ENCODE data around the gene ANO9.
"Not testable (repeated sequence)": the region's sequence is repeated elsewhere in the genome, so short reads cannot be mapped to it uniquely, and the experiment has no call there.

Gene ANO9

GRCh38 chr11:471468-472145 is 29.8 kb upstream of the ANO9 start:
- no peak for DNase-seq (ENCODE audit: low spot score)

- peak; percentile 92 for DNase-seq (ENCODE audit: low spot score)
Observed at GRCh38 chr11:469684-470560, 28.1 kb upstream of the ANO9 start.

- not testable (repeated sequence) for DNase-seq (ENCODE audit: low spot score)
Observed at GRCh38 chr11:469026-469683, 27.3 kb upstream of the ANO9 start.

GRCh38 chr11:468493-468892 is 26.7 kb upstream of the ANO9 start:
- DNase-seq (ENCODE audit: low spot score) = no peak

GRCh38 chr11:468036-468435 is 26.2 kb upstream of the ANO9 start:
- no peak for DNase-seq (ENCODE audit: low spot score)

- no peak for DNase-seq (ENCODE audit: low spot score)
Observed at GRCh38 chr11:465896-466530, 24.2 kb upstream of the ANO9 start.

- DNase-seq (ENCODE audit: low spot score) = no peak
Observed at GRCh38 chr11:464316-464715, 22.5 kb upstream of the ANO9 start.

- DNase-seq (ENCODE audit: low spot score) = no peak
Observed at GRCh38 chr11:462107-462890, 20.5 kb upstream of the ANO9 start.

GRCh38 chr11:461626-462025 is 19.8 kb upstream of the ANO9 start:
- no peak for DNase-seq (ENCODE audit: low spot score)

GRCh38 chr11:460331-461199 is 18.8 kb upstream of the ANO9 start:
- DNase-seq (ENCODE audit: low spot score) = no peak

- DNase-seq (ENCODE audit: low spot score) = no peak
Observed at GRCh38 chr11:459511-460220, 17.9 kb upstream of the ANO9 start.

GRCh38 chr11:457111-457760 is 15.4 kb upstream of the ANO9 start:
- DNase-seq (ENCODE audit: low spot score) = no peak

GRCh38 chr11:456533-456932 is 14.7 kb upstream of the ANO9 start:
- no peak for DNase-seq (ENCODE audit: low spot score)

GRCh38 chr11:455566-456147 is 13.8 kb upstream of the ANO9 start:
- DNase-seq (ENCODE audit: low spot score) = no peak

- no peak for DNase-seq (ENCODE audit: low spot score)
Observed at GRCh38 chr11:454801-455565, 13.2 kb upstream of the ANO9 start.

GRCh38 chr11:454043-454442 is 12.2 kb upstream of the ANO9 start:
- DNase-seq (ENCODE audit: low spot score) = no peak

- DNase-seq (ENCODE audit: low spot score) = no peak
Observed at GRCh38 chr11:453564-453963, 11.8 kb upstream of the ANO9 start.

GRCh38 chr11:452916-453527 is 11.2 kb upstream of the ANO9 start:
- no peak for DNase-seq (ENCODE audit: low spot score)
